NCI-H526 (cell line): ENCODE measurements around the gene ADAT2.

Experiments used
- DNase-seq, 2 experiments: peaks; one replicate each; lab custom pipeline; 2025; lab: John Stamatoyannopoulos, UW

The ADAT2 gene

GRCh38 chr6:143397227-143398222 is 53.0 kb downstream of the ADAT2 start:
- no peak for DNase-seq

GRCh38 chr6:143396497-143397226 is 53.8 kb downstream of the ADAT2 start:
- DNase-seq, result no peak

GRCh38 chr6:143395699-143396098 is 54.8 kb downstream of the ADAT2 start:
- DNase-seq, result no peak

GRCh38 chr6:143394389-143394788 is 56.1 kb downstream of the ADAT2 start:
- DNase-seq, result no peak

- no peak for DNase-seq
These were observed 60.2 kb downstream of the ADAT2 start for GRCh38 chr6:143390278-143390677.

GRCh38 chr6:143385636-143386035 is 64.9 kb downstream of the ADAT2 start:
- DNase-seq, result no peak

- DNase-seq, result no peak
These were observed 73.6 kb downstream of the ADAT2 start for GRCh38 chr6:143376861-143377260.

- no peak for DNase-seq
These were observed 74.1 kb downstream of the ADAT2 start for GRCh38 chr6:143376375-143376774.

GRCh38 chr6:143375022-143375585 is 75.4 kb downstream of the ADAT2 start:
- no peak for DNase-seq

GRCh38 chr6:143374014-143374413 is 76.5 kb downstream of the ADAT2 start:
- no peak for DNase-seq
